ENCODE measurements around the gene TMEM132C. TPM values are rescaled to one million over a fixed set of nuclear protein-coding genes. Genes with fewer than 3 reads are reported as not detected.

TMEM132C gene
- total and polyA plus RNA-seq, 2 of the 8 experiments (the other 6 are each of a cell fraction or from before 2014, with no cell fraction given), result 0.23 to 0.76 TPM

DNA sequence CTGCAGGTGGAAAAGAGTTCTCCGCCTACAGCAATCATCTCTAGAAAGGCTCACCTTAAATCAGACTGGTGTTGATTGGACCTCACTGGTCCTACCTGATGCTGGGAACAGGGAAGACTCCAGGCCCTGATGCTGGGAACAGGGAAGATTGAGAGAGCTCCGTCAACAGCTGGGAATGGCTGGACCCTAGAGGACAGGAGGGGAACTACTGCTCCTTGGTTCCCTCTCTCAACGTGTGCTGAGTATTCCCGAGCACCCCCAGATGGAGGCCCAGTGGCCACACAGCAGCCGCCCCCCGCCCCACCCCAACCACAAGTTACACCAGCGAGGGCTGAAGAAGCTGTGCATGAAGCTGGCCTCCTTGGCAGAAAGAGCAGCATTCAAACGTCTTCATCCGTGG, 316.5 kb downstream of the TMEM132C start (continued):
- TF ChIP-seq, protein P1, sequence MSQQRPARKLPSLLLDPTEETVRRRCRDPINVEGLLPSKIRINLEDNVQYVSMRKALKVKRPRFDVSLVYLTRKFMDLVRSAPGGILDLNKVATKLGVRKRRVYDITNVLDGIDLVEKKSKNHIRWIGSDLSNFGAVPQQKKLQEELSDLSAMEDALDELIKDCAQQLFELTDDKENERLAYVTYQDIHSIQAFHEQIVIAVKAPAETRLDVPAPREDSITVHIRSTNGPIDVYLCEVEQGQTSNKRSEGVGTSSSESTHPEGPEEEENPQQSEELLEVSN (IDR thresholded peaks at IDR 0.05), result no peak
- TF ChIP-seq GABPA (IDR thresholded peaks at IDR 0.05; ENCODE audit: borderline replicate concordance, insufficient read depth, low read length), result no peak; the same call in 1 of the 2 replicates
- no peak for TF ChIP-seq HDAC6 (IDR thresholded peaks at IDR 0.05; ENCODE audit: low read depth, low read length)
- TF ChIP-seq CEBPB (IDR thresholded peaks at IDR 0.05; ENCODE audit: low read depth, low read length), result no peak
- TF ChIP-seq SIX5 (IDR thresholded peaks at IDR 0.05; ENCODE audit: low read depth, low read length), result no peak
- TF ChIP-seq BCL11A (IDR thresholded peaks at IDR 0.05; ENCODE audit: low read depth in 2 of 2, low read length in 2 of 2), result no peak
- TF ChIP-seq TEAD4 (IDR thresholded peaks at IDR 0.05; ENCODE audit: low read depth, low read length), result no peak
- no peak for TF ChIP-seq CTBP2 (IDR thresholded peaks at IDR 0.05; ENCODE audit: borderline replicate concordance, insufficient read depth, insufficient read length, low read length)
- no peak for TF ChIP-seq TCF12 (IDR thresholded peaks at IDR 0.05; ENCODE audit: low read depth, low read length)
- TF ChIP-seq CBX5 (IDR thresholded peaks at IDR 0.05; ENCODE audit: low read depth, low read length), result no peak
- TF ChIP-seq KDM1A (IDR thresholded peaks at IDR 0.05; ENCODE audit: borderline replicate concordance, low read length), result peak; percentile 25; the same call in 1 of the 2 replicates
- TF ChIP-seq BRCA1 (IDR thresholded peaks at IDR 0.05; ENCODE audit: low read depth, low read length), result no peak
